HG03565 (cell line): ENCODE data around the gene CFAP20DC.
"Not testable (repeated sequence)": the region's sequence is repeated elsewhere in the genome, so short reads cannot be mapped to it uniquely, and the experiment has no call there.

ENCODE experiments used
- ATAC-seq: cut with Tn5 transposase; IDR thresholded peaks from one replicate; pipeline ENCODE4 v1.9.1; 2021; ENCODE audit warnings: mild to moderate bottlenecking, moderate library complexity; ENCODE audit not compliant: unreplicated experiment

The CFAP20DC gene

GRCh38 chr3:59049671-59050331, at the start of gene CFAP20DC:
CFAP20DC (minus strand) TSS chr3:59050025; CDS start chr3:59049631, 394 bp downstream.
- peak; percentile 99 for ATAC-seq

GRCh38 chr3:59098516-59098915, 48.7 kb upstream of the CFAP20DC start:
- ATAC-seq: not testable (repeated sequence)

GRCh38 chr3:59094446-59094845, 44.6 kb upstream of the CFAP20DC start:
- ATAC-seq: no peak

GRCh38 chr3:59093521-59093920, 43.7 kb upstream of the CFAP20DC start:
- no peak for ATAC-seq

GRCh38 chr3:59088761-59089160, 38.9 kb upstream of the CFAP20DC start:
- ATAC-seq: no peak

GRCh38 chr3:59085976-59086375, 36.2 kb upstream of the CFAP20DC start:
- no peak for ATAC-seq

GRCh38 chr3:59084583-59084982, 34.8 kb upstream of the CFAP20DC start:
- no peak for ATAC-seq

GRCh38 chr3:59082106-59082505, 32.3 kb upstream of the CFAP20DC start:
- no peak for ATAC-seq

- ATAC-seq: no peak
Measured at GRCh38 chr3:59081071-59081470, 31.2 kb upstream of the CFAP20DC start.

- no peak for ATAC-seq
Measured at GRCh38 chr3:59079962-59080361, 30.1 kb upstream of the CFAP20DC start.

- no peak for ATAC-seq
Measured at GRCh38 chr3:59074764-59075163, 24.9 kb upstream of the CFAP20DC start.

- no peak for ATAC-seq
Measured at GRCh38 chr3:59072681-59073080, 22.9 kb upstream of the CFAP20DC start.

GRCh38 chr3:59069838-59070237, 20.0 kb upstream of the CFAP20DC start:
- no peak for ATAC-seq

- no peak for ATAC-seq
Measured at GRCh38 chr3:59065240-59065639, 15.4 kb upstream of the CFAP20DC start.

- no peak for ATAC-seq
Measured at GRCh38 chr3:59064728-59065127, 14.9 kb upstream of the CFAP20DC start.

- no peak for ATAC-seq
Measured at GRCh38 chr3:59064276-59064675, 14.5 kb upstream of the CFAP20DC start.

- no peak for ATAC-seq
Measured at GRCh38 chr3:59056706-59057105, 6.9 kb upstream of the CFAP20DC start.

- no peak for ATAC-seq
Measured at GRCh38 chr3:59052803-59053411, 3.1 kb upstream of the CFAP20DC start.

GRCh38 chr3:59050811-59051414, 1.1 kb upstream of the CFAP20DC start:
- ATAC-seq: not testable (repeated sequence)

GRCh38 chr3:59046839-59047238, 3.0 kb downstream of the CFAP20DC start:
- no peak for ATAC-seq

GRCh38 chr3:59043391-59043790, 6.4 kb downstream of the CFAP20DC start:
- no peak for ATAC-seq

- ATAC-seq: no peak
Measured at GRCh38 chr3:59040902-59041301, 8.9 kb downstream of the CFAP20DC start.
